ENCODE data around the gene KCNT1. TPM values are rescaled to one million over a fixed set of nuclear protein-coding genes. Genes with fewer than 3 reads are reported as not detected.

KCNT1 gene
- total RNA-seq, 1 donor from 2014 or later = not detected

DNA sequence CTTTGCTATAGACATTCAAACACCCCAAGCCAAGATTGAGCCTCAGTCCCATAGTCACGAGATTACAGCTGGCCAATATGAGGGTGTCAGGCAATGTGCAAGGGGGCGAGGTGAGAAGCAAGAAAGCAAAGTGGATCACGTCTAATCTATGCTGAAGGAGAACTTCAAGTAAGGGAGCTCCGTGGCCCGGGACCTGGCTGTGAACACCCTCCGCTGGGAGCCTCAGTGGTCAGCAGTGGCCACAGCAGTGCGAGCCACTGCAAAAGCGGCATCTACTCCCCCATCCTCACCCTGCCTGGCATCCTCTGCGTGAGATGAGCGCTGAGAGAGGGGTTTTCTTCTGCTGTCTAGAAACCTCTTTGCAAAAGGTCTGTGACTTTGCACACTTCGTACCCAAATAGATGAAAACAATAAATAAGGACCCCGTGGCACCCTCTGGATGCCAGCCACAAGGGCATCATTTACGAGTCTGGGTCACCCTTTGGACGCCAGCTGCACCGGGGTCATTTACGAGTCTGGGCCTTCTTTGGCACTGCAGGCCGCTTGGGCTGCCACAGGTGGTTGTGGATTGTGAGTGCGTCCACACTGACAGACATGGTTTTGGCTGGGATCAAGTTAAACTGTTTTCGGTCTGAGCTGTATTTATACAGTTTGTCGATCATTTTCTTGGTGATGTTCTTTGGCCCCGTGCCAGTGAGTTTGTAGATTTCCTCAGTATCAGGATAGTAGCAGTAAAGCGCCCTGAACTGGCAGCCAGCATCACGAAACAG is 109.0 kb downstream of the KCNT1 start:
- no peak overlapping the region for H3K4me3 ChIP-seq
- DNase-seq (ENCODE audit: low spot score in 2 of 2) = no peak

DNA sequence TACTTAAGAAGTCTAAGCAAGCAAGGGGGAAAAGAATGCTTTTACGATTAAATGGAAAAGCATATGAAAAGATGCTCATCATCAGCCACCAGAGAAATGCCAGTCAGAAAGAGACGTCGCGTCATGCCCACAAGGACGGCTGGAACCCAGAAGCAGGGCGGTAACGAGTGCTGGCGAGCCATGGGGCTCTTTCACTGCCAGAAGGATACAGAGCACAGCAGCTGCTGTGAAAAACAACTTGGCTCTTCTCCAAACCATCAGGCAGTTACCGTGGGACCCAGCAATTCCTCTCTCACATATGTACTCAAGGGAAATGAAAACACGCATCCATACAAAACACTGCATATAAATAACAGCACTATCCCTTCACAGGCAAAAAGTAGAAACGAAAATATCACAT is 109.8 kb downstream of the KCNT1 start:
- H3K27ac ChIP-seq = no peak overlapping the region
- TF ChIP-seq, protein P1, sequence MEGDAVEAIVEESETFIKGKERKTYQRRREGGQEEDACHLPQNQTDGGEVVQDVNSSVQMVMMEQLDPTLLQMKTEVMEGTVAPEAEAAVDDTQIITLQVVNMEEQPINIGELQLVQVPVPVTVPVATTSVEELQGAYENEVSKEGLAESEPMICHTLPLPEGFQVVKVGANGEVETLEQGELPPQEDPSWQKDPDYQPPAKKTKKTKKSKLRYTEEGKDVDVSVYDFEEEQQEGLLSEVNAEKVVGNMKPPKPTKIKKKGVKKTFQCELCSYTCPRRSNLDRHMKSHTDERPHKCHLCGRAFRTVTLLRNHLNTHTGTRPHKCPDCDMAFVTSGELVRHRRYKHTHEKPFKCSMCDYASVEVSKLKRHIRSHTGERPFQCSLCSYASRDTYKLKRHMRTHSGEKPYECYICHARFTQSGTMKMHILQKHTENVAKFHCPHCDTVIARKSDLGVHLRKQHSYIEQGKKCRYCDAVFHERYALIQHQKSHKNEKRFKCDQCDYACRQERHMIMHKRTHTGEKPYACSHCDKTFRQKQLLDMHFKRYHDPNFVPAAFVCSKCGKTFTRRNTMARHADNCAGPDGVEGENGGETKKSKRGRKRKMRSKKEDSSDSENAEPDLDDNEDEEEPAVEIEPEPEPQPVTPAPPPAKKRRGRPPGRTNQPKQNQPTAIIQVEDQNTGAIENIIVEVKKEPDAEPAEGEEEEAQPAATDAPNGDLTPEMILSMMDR (IDR thresholded peaks at IDR 0.05) = no peak
- H3K27me3 ChIP-seq = no peaks in the 10 kb centered on the region
- no peak for DNase-seq (ENCODE audit: low spot score in 2 of 2)
- no peak overlapping the region for H3K4me3 ChIP-seq
- H3K4me1 ChIP-seq = no peaks in the 10 kb centered on the region
- intact Hi-C loops (cut with DNase I) = no loop called here
- H3K36me3 ChIP-seq = peaks cover 34 to 54% of the 10 kb centered on the region in 2 donors
- H3K9me3 ChIP-seq = no peaks in the 10 kb centered on the region

More for the DNA sequence above, 109.0 kb downstream of the KCNT1 start:
- TF ChIP-seq, protein P1 (IDR thresholded peaks at IDR 0.05) = no peak
- Histone ChIP-seq H3K9me3 (no peaks in the 10 kb centered on the region), H3K4me1 (no peaks in the 10 kb centered on the region), H3K27me3 (no peaks in the 10 kb centered on the region), H3K36me3 (peaks cover 29 to 46% of the 10 kb centered on the region in 2 donors), H3K27ac (no peak overlapping the region)
- intact Hi-C loops (cut with DNase I) = no loop called here

DNA sequence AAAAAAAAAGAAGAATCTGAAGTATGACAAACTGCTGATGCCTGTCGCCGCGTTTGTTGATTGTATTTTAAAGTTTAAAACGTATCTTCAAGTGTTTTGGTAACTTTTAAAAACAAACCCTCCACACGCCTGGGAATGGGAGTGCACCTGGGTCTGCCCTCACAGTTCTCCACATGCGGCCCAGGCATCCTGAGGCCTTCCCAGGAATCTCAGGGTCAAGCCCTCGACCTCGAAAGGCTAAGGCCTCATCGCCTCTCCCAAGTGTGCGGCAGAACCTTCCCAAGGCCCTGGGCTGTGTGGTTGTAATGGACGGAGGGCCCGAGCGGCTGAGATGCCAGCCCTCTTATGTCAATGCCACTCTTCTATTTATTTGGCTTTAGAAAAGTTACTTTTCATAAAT is 111.0 kb downstream of the KCNT1 start:
- H3K4me3 ChIP-seq = no peak overlapping the region
- intact Hi-C loops (cut with DNase I) = no loop called here
- H3K27me3 ChIP-seq = no peaks in the 10 kb centered on the region
- H3K4me1 ChIP-seq = no peaks in the 10 kb centered on the region
- no peak overlapping the region for H3K27ac ChIP-seq
- no peaks in the 10 kb centered on the region for H3K9me3 ChIP-seq
- TF ChIP-seq, protein P1 (IDR thresholded peaks at IDR 0.05) = no peak
- DNase-seq (ENCODE audit: low spot score in 2 of 2) = no peak
- H3K36me3 ChIP-seq = peaks cover 46 to 66% of the 10 kb centered on the region in 2 donors

DNA sequence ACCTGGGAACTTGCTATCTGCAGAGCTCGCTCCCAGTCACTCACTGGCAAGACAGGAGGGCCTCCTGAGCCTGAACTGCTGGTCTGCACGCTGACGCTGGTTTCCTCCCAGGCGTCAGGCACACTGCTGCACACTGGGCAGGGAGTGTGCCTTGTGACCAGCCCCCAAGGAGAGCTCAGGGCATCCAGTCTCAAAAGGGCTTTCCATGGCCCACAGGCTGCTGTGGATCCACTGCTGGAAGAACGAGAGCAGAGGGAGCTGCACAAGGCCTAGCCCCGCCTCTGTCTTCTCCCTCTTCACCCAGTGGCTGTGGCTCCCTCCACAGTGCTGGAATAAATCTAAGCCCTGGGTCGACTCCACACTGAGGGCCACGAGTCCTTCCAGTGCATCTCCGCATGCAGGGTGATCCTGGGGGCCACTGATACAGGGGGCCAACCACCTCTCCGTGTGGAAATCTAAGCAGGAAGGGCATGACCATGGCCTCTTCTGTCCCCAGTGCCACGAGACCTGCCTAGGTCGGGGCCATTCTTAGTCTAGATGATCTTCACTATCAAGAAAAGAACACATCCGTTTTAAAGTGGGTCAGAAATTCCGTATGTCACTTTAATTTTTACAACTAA is 111.8 kb downstream of the KCNT1 start:
- intact Hi-C loops (cut with DNase I) = no loop called here
- peaks cover 54 to 74% of the 10 kb centered on the region in 2 donors for H3K36me3 ChIP-seq
- H3K27ac ChIP-seq = no peak overlapping the region
- no peaks in the 10 kb centered on the region for H3K4me1 ChIP-seq
- DNase-seq (ENCODE audit: low spot score in 2 of 2) = no peak
- H3K9me3 ChIP-seq = no peaks in the 10 kb centered on the region
- no peaks in the 10 kb centered on the region for H3K27me3 ChIP-seq
- H3K4me3 ChIP-seq = no peak overlapping the region
- TF ChIP-seq, protein P1 (IDR thresholded peaks at IDR 0.05) = no peak

DNA sequence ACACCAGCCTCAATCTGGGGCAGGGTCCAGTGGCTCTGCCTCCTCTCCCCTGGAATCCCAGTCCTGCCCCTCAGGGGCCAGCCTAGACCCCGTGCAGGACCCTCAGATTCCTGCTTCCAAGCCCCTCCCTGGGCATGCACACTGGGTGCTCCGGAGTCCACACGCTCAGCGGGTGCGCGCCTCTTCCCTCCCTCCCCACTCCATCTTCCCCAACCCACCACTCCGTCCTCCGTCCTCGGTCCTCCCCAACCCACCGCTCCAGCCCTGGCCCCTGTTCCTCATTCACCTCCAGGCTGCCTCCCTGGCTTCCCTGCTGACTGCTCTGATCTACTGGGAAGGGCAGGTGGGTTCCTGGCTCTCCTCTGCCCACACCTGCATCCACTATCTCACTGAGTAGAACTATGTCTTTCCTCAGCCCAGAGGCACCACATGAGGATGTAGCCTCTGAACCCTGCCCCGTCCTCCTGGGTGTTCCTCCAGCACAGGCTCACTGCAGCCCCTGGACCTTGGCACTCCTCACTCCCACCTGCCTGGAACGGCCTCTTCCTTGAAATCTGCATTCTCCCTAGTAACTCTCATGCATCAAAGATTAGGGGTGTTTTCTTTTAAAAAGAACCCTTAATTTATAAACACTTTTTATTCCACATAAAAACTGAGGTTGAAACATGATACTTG is 112.6 kb downstream of the KCNT1 start:
- no peak overlapping the region for H3K27ac ChIP-seq
- H3K9me3 ChIP-seq = no peaks in the 10 kb centered on the region
- no peaks in the 10 kb centered on the region for H3K27me3 ChIP-seq
- no peaks in the 10 kb centered on the region for H3K4me1 ChIP-seq
- DNase-seq (ENCODE audit: low spot score in 2 of 2) = no peak
- intact Hi-C loops (cut with DNase I) = no loop called here
- H3K4me3 ChIP-seq = no peak overlapping the region
- peaks cover 57 to 80% of the 10 kb centered on the region in 2 donors for H3K36me3 ChIP-seq
- TF ChIP-seq, protein P1 (IDR thresholded peaks at IDR 0.05) = no peak

Data from ascending aorta (tissue), 2 donors.